ENCODE results near the gene PHACTR3. TPM values are rescaled to one million over a fixed set of nuclear protein-coding genes. Genes with fewer than 3 reads are reported as not detected.

The PHACTR3 gene
- total RNA-seq, 4 donors from 2014 or later, result 0.26 to 3.2 (median 0.57) TPM

GRCh38 chr20:59777331-59777725, 173.0 kb downstream of the PHACTR3 start:
- DNase-seq, result no peak
- H3K27me3 ChIP-seq, result no peaks in the 10 kb centered on the region
- H3K36me3 ChIP-seq, result no peaks in the 10 kb centered on the region
- no peaks in the 10 kb centered on the region for H3K9me3 ChIP-seq
- no peak overlapping the region for H3K27ac ChIP-seq
- H3K4me1 ChIP-seq, result no peaks in the 10 kb centered on the region
- TF ChIP-seq POLR2A (IDR thresholded peaks at IDR 0.05), result no peak
- TF ChIP-seq CTCF (IDR thresholded peaks at IDR 0.05), result no peak
- no peak overlapping the region for H3K4me3 ChIP-seq
- intact Hi-C loops (cut with DNase I; ENCODE audit: low total_unique reads), result no loop called here

DNA sequence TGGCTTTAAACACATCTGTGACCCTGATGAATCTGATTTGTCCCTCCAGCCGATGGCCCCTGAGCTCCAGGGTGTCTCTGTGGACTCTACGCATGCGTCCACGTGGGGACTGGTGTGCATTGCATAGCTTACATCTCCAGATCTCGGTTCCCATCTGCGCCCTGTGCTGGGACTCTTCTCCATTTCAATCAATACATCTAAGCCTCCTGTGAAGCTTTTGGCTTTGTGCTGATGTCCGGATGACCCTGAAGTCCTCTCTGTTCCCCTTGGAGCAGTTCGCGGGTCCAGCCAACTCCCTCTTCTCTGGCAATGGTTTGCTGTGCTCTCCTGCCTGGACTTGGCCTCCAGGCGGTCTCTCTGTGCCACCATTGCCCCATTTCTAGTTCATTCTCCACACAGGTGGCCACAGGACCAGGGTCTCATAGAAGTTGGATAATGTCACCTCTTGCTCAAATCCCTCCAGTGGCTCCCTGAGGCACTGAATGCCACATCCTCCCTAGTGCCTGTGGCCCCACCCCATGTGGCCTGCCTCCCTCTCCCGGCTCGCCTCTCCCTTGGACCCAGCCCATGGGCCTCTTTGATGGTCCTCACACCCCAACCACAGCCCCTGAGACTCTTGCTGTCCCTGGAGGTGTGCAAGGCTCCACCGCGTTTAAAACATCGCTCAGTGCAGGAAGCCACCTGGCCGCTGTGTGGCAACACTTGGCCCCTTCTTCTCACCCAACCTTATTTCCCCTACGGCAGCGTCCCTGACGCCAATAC, 173.7 kb downstream of the PHACTR3 start:
- Histone ChIP-seq H3K4me1 (no peaks in the 10 kb centered on the region), H3K27me3 (no peaks in the 10 kb centered on the region), H3K4me3 (no peak overlapping the region), H3K9me3 (no peaks in the 10 kb centered on the region), H3K36me3 (no peaks in the 10 kb centered on the region), H3K27ac (no peak overlapping the region)
- TF ChIP-seq POLR2A (IDR thresholded peaks at IDR 0.05) (no peak), CTCF (IDR thresholded peaks at IDR 0.05) (no peak)
- no peak for DNase-seq
- intact Hi-C loops (cut with DNase I; ENCODE audit: low total_unique reads), result no loop called here

- Histone ChIP-seq H3K36me3 (no peaks in the 10 kb centered on the region), H3K4me1 (no peaks in the 10 kb centered on the region), H3K27me3 (no peaks in the 10 kb centered on the region), H3K9me3 (no peaks in the 10 kb centered on the region), H3K27ac (no peak overlapping the region), H3K4me3 (no peak overlapping the region)
- TF ChIP-seq POLR2A (IDR thresholded peaks at IDR 0.05) (no peak), CTCF (IDR thresholded peaks at IDR 0.05) (no peak)
- intact Hi-C loops (cut with DNase I; ENCODE audit: low total_unique reads), result no loop called here
- DNase-seq, result no peak
Observed at GRCh38 chr20:59778615-59779200, 174.4 kb downstream of the PHACTR3 start.

DNA sequence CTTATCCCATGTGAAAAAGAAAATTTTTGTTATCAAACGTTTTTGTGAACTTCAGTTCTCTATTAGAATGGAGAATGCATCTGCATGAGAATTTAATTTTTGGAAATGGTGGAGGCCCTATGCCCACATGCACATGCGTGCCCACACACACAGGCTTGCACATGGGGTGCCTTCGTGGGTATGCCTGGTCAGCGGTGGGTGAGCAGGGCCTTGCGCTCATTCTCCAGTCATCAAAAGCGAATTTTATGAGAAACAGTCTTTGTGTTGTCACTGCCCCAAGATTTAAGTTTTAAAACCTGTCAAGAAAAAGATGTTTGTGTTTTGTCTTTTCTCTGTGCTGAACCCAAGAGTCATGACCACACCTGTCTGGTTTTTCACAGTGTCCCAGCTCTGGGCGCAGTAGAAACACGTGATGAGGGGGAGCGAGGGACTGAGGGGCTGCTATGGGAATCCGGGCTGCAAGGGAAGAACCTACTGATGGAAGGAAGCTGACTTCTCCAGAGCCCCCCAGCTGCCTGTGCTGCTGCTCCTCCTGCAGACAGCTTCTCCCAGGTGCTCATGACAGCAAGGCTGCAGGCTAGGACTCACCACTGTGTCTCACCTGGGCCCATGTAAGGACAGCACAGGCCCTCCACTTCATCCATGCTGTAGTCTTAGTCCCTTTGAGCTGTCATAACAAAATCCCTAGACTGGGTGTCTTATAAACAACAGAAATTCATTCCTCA, 175.5 kb downstream of the PHACTR3 start:
- Histone ChIP-seq H3K9me3 (no peaks in the 10 kb centered on the region), H3K4me3 (no peak overlapping the region), H3K27me3 (no peaks in the 10 kb centered on the region), H3K4me1 (no peaks in the 10 kb centered on the region), H3K36me3 (no peaks in the 10 kb centered on the region), H3K27ac (no peak overlapping the region)
- TF ChIP-seq POLR2A (IDR thresholded peaks at IDR 0.05), result no peak
- TF ChIP-seq CTCF (IDR thresholded peaks at IDR 0.05), result no peak
- intact Hi-C loops (cut with DNase I; ENCODE audit: low total_unique reads), result no loop called here
- DNase-seq, result no peak
